GM21381 (cell line): Measurements from ENCODE around the gene GALNT7.

ENCODE experiments used
- ATAC-seq: cut with Tn5 transposase; IDR thresholded peaks from one replicate; pipeline ENCODE4 v1.9.1; 2021; ENCODE audit warnings: mild to moderate bottlenecking, moderate library complexity; ENCODE audit not compliant: unreplicated experiment

GALNT7 gene

GRCh38 chr4:173231916-173232315 is 63.3 kb downstream of the GALNT7 start:
- peak; percentile 68 for ATAC-seq

- no peak for ATAC-seq
Measured at GRCh38 chr4:173233857-173234256, 65.2 kb downstream of the GALNT7 start.

GRCh38 chr4:173235050-173235449 is 66.4 kb downstream of the GALNT7 start:
- ATAC-seq: no peak

GRCh38 chr4:173236301-173236700 is 67.7 kb downstream of the GALNT7 start:
- no peak for ATAC-seq

GRCh38 chr4:173237152-173237551 is 68.5 kb downstream of the GALNT7 start:
- ATAC-seq: no peak

GRCh38 chr4:173237762-173238161 is 69.2 kb downstream of the GALNT7 start:
- ATAC-seq: no peak

- ATAC-seq: no peak
Measured at GRCh38 chr4:173240696-173241095, 72.1 kb downstream of the GALNT7 start.

- ATAC-seq: no peak
Measured at GRCh38 chr4:173242466-173243250, 74.0 kb downstream of the GALNT7 start.

GRCh38 chr4:173243321-173243720 is 74.7 kb downstream of the GALNT7 start:
- ATAC-seq: no peak

GRCh38 chr4:173243917-173244658 is 75.5 kb downstream of the GALNT7 start:
- ATAC-seq: peak; percentile 83

GRCh38 chr4:173245952-173246351 is 77.3 kb downstream of the GALNT7 start:
- ATAC-seq: no peak

- ATAC-seq: no peak
Measured at GRCh38 chr4:173246719-173247118, 78.1 kb downstream of the GALNT7 start.

- ATAC-seq: no peak
Measured at GRCh38 chr4:173247321-173247720, 78.7 kb downstream of the GALNT7 start.

GRCh38 chr4:173248690-173249089 is 80.1 kb downstream of the GALNT7 start:
- ATAC-seq: no peak

GRCh38 chr4:173252024-173252935 is 83.7 kb downstream of the GALNT7 start:
- peak; percentile 91 for ATAC-seq

GRCh38 chr4:173253561-173253960 is 85.0 kb downstream of the GALNT7 start:
- no peak for ATAC-seq

- no peak for ATAC-seq
Measured at GRCh38 chr4:173254646-173255045, 86.0 kb downstream of the GALNT7 start.

GRCh38 chr4:173256825-173257224 is 88.2 kb downstream of the GALNT7 start:
- ATAC-seq: no peak

GRCh38 chr4:173257732-173258717 is 89.4 kb downstream of the GALNT7 start:
- ATAC-seq: peak; percentile 81

GRCh38 chr4:173258866-173259265 is 90.3 kb downstream of the GALNT7 start:
- no peak for ATAC-seq
